CD4-positive, alpha-beta T cell treated with Interleukin-15 for 1 hour (primary cell): ENCODE measurements around the gene LCN15.
A peak's percentile ranks its signal among the peaks of the same experiment; 100 is the strongest.
"Not testable (repeated sequence)": the region's sequence is repeated elsewhere in the genome, so short reads cannot be mapped to it uniquely, and the experiment has no call there.

Experiments used
- DNase-seq: peaks from one replicate; pipeline ENCODE4 v3.0.0-alpha.2; 2020

The LCN15 gene

GRCh38 chr9:136793086-136793946 is 29.0 kb upstream of the LCN15 start:
- DNase-seq = no peak

- DNase-seq = no peak
Measured at GRCh38 chr9:136792321-136793085, 28.2 kb upstream of the LCN15 start.

- DNase-seq = peak; percentile 76
Measured at GRCh38 chr9:136791516-136792276, 27.4 kb upstream of the LCN15 start.

DNA sequence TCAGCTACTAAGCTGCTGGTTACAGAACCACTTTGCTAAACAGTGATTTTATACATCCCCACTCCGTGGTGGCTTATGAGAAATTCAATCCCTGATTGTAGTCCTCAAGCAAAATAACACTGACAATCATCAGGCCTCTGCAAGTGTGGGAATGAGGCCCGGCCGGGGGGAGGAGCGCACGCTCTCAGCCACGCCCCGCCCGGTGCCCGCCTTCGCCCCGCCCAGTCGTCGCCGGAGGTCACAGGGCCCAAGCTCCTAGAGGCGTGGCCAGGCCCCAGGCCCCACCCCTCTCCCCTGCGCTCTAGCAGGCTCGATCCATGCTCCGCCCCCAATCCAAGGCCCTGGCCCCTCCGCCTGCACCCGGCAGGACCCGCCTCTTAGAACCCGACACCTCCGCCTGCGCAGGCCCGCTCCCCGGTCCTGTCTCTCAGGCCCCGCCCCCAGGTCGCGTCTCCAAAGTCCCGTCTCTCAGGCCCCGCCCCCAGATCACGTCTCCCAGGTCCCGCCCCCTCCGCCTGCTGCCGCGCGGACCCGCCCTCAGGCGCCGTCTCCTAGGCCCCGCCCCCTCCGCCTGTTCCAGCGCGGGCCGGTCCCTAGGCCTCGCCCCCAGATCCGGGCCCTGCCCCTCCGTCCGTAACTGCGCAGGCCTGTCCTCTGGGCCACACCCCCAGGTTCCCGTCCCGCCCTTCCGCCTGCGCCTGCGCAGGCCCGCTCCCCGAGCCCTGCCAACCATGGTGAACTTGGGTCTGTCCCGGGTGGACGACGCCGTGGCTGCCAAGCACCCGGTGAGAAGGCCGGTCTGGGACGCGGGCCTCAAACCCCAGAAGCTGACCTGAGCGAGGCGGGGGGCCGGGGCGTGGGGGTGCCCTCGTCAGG is 26.6 kb upstream of the LCN15 start, which contains the start of gene TMEM141:
TSS of gene TMEM141 (plus strand) at position 705 of the 876 bp plus-strand sequence. CDS start at position 732, 27 bp downstream.
- peak; percentile 100 for DNase-seq

DNA sequence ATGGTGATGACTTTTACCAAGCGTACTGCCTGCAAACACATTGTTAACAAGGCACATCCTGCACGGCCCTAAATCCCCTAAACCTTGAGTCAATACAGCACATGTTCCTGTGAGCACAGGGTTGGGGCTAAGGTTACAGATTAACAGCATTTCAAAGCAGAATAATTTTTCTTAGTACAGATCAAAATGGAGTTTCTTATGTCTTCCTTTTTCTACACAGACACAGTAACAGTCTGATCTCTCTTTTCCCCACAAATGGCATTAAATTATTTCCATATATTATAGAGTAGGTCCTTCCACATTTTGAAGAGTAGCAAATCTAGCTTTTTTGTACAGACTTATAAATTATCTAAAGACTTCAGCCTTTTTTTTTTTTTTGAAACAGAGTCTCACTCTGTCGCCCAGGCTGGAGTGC is 25.2 kb upstream of the LCN15 start:
- DNase-seq = no peak

DNA sequence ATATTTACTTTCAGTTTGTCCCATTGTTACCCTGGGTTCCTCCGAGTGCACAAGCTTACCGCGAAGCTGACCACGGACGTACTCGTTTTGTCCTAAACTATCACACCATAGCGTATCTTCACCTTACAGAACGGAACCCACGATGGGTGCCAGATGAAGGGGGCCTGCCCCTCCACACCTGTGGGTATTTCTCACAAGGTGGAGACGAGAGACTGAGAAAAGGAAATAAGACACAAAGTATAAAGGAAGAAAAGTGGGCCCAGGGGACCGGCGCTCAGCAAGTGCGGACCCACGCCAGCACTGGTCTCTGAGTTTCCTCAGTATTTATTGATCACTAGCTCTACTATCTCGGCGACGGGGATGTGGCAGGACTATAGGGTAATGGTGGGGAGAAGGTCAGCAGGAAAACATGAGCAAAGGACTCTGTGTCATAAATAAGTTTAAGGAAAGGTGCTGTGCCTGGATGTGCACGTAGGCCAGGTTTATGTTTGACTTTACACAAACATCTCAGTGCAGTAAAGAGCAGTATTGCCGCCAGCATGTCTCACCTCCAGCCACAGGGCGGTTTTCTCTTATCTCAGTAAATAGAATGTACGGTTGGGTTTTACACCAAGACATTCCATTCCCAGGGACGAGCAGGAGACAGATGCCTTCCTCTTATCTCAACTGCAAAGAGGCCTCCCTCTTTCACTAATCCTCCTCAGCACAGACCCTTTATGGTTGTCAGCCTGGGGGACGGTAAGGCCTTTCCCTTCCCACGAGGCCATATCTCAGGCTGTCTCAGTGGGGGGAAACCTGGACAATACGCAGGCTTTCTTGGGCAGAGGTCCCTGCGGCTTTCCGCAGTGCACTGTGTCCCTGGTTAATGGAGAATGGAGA is 24.6 kb upstream of the LCN15 start:
- not testable (repeated sequence) for DNase-seq

DNA sequence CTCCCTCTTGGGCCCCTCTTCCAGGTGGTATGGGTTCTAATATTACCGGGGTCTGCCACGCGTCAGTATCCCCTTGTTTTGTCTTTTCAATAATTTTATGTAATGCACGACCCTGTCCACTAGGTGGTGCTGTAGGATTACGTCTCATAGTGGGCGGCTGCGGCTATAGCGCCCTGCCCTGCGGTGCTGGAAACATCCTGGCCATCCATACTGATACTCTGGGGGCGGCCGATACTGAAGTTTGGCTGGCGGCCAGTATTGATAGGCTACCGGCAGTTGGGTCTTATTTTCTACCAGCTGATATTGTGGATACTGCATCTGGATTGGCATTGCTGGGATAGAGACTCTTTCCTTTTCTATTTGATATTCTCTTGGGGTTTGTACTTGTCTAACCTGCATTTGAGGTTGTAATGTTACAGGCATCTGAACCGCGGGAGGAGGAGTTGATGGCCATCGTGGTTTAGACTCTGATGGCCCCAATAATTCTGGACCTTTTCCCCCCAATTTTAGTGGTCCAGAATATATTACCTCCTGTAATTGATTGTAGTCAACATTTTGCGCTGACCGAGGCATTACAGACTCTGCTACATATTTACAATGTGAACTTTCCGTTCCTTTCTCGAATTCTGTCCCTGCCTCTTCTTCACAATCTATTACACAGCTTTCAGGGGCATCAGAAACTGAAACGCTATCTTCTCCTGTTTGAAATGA is 23.5 kb upstream of the LCN15 start:
- peak; percentile 66 for DNase-seq

DNA sequence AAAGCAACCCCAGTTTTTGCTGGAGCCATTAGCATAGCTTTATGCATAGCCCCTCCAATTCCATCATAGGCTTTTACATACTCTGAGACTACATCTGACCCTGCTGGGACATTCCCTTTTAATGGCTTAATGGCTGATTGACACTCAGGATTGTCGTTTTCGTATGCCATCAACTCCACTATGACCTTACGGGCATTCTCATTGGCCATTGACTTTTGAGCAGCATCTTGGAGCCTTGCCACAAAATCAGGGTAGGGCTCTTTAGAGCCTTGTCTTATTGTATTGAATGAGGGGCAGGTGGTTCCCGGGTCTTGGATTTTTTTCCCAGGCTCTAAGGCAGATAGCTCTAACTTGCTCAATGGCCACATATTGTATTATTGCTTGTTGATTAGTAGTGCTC is 22.7 kb upstream of the LCN15 start:
- not testable (repeated sequence) for DNase-seq

GRCh38 chr9:136786451-136786850 is 22.1 kb upstream of the LCN15 start:
- DNase-seq = no peak

DNA sequence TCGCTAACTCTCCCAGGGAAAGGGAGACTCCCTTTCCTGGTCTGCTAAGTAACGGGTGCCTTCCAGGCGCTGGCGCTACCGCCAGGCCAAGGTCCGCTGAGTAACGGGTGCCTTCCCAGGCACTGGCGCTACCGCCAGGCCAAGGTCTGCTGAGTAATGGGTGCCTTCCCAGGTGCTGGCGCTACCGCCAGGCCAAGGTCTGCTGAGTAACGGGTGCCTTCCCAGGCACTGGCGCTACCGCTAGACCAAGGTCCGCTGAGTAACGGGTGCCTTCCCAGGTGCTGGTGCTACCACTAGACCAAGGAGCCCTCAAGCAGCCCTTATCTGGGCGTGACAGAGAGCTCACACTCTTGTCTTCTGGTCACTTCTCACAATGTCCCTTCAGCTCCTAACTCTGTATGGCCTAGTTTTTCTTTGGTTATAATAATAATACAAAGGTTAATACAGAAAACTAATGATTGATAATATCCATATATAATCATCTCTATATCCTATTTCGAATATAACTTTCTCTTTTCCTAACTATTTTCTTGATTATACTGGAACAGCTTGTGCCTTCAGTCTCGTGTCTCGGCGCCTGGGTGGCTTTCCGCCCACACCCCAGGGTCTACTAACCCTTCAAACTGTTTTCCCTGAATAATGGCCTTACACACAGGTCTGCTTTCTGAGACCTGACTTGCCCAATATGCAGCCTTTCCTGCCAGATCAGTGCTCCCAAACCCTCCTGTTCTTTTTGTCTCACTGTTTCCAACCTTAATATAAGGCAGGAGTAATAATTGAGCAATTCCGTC is 21.4 kb upstream of the LCN15 start:
- DNase-seq = not testable (repeated sequence)

GRCh38 chr9:136784997-136785361 is 20.7 kb upstream of the LCN15 start:
- DNase-seq = no peak

DNA sequence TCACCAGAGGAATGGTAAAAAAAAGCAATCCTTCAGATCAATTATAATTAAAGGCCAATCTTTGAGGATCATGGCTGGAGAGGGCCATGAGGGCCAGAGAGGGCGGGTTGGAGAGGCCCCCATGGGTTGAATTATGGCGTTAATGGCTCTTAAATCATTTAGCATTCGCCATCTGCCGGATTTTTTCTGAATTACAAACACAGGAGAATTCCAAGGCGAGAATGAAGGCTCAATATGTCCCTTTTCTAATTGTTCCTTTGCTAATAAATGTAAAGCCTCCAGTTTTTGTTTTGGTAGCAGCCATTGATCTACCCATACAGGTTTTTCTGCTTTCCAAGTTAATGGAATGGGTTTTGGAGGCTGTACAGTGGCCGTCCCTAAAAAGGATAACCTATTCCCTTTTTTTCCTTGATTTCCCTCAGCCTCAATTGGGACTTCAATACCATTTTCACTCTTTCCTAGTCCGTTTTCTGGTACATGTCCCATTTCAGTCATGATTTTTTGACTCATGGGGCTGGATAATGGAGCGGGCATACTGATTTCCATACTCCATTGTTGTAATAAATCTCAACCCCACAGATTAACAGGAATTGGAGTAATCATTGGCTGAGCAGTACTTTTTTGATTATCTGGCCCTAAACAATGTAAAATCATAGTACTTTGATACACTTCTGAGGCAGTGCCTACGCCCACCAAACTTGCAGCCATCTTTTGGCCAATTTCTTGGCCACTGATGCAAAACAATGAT is 20.1 kb upstream of the LCN15 start:
- DNase-seq = no peak

DNA sequence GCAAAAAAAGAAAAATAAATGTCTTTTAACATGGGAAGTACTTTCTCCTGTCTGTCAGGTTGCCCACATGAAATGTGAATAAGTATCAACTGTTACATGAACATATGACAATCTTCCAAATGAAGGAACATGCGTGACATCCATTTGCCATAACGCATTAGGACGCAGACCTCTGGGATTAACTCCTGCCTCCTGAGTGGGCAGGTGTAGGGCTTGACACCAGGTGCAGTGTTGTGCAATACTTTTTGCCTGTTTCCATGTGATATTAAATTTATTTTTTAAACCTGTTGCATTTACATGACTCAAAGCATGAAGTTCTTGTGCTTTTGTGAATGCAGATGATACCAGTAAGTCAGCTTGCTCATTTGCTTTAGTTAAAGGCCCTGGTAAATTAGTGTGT is 18.1 kb upstream of the LCN15 start:
- no peak for DNase-seq

DNA sequence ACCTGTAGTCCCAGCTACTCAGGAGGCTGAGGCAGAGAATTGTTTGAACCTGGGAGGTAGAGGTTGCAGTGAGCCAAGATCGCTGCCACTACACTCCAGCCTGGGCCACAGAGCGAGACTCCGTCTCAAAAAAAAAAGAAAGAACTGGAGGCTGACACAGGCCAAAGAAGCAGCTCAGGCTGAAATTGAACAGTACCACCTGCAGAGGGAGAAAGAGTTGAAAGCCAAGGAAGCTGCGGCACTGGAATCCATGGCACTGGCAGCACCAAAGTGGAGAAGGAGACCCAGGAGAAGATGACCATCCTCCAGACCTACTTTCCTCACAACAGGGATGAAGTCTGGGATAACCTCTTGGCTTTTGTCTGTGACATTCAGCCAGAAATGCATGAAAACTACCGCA is 15.5 kb upstream of the LCN15 start:
- no peak for DNase-seq

DNA sequence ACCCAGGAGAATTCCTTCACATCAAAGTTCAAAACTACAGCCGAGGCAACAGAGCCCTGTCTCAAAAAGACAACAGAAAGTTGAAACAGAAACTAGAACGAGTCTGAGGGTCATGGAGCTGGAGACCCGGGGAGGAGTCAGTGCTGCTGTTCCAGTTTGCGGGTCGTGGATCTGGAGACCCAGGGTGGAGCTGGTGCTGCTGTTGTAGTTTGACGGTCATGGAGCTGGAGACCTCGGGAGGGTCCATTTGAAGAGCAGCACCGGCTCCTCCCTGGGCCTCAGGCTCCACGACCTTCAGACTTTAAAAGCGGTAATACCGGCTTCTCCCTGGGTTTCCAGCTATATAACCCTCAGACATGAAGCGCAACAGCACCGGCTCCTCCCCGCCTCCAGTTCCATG is 13.0 kb upstream of the LCN15 start:
- no peak for DNase-seq

DNA sequence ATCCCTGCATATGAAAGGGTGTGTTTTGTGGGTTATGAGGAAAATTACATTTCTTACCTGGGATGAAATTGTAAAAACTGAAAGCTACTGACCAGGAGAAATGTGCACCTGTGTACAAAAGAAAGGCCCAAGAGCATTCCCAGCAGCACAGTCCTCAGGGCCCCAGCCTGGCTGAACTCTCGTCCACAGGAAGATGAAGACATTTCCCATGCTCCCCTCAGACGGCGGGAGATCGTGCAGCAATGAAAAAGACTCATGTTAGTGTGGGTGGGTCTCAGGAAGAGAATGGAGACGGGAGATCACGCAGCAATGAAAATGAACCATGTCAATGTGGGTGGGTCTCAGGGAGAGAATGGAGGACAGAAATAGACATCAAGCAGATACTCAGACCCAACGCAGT is 12.6 kb upstream of the LCN15 start:
- no peak for DNase-seq

GRCh38 chr9:136775191-136775590 is 10.9 kb upstream of the LCN15 start:
- DNase-seq = no peak

DNA sequence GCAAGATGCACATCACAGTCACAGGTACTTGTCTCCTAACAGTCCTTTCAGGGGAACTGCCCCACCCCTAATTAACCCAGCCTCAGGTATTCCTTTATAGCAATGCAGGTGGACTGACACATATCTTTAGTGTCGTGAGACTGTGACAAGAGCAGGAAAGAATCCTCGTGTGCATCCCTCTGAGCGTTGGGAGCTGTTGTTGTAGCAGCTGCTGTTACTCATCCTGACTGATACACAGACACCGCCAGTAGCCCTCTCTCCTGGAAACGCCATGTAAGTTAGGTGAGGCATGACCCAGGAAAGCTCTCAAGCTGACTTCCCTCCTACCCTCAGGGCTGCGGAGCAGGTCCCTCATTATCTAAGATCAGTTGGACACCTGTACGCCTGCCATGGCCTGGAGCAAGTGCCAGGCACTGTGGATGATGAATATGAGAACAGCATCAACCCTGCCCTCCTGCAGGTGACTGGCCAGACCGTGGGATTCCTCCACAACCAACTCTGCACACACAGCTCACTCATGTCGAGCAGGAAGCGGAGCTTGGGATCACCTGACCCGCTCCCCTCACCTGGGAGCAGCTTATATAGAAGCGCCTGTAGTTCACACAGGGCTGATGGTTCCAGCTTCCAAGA is 10.2 kb upstream of the LCN15 start:
- no peak for DNase-seq
